ENCODE results near the gene PRDM16. TPM values are rescaled to one million over a fixed set of nuclear protein-coding genes. Genes with fewer than 3 reads are reported as not detected.

Gene PRDM16
- total RNA-seq, 1 experiment from 2014 or later, result 5.3 TPM

GRCh38 chr1:3054474-3054873 is 14.5 kb upstream of the PRDM16 start:
- peaks cover 17% of the 10 kb centered on the region for H3K27me3 Mint-ChIP-seq (ENCODE audit: insufficient read depth, unreplicated experiment)
- POLR2A ChIA-PET, result no interaction called here
- no peaks in the 10 kb centered on the region for H3K36me3 Mint-ChIP-seq (ENCODE audit: insufficient read depth, unreplicated experiment)
- no peaks in the 10 kb centered on the region for H3K4me1 Mint-ChIP-seq (ENCODE audit: low read depth, unreplicated experiment)
- H3K27ac Mint-ChIP-seq (ENCODE audit: unreplicated experiment), result no peak overlapping the region
- Histone ChIP-seq H3K36me3 (ENCODE audit: control insufficient read depth, insufficient read depth, low read length) (no peaks in the 10 kb centered on the region), H3K27me3 (replicated peaks; ENCODE audit: control insufficient read depth, insufficient read depth, low read length) (no peaks in the 10 kb centered on the region), H3K9me3 (no peaks in the 10 kb centered on the region), H3K4me3 (ENCODE audit: low read depth, low read length) (no peak overlapping the region), H3K4me1 (no peaks in the 10 kb centered on the region)
- peaks cover 12% of the 10 kb centered on the region for H3K9me3 Mint-ChIP-seq (ENCODE audit: unreplicated experiment)
- CTCF ChIA-PET, result no interaction called here
- DNase-seq, result peak in 1 of 2 experiments; percentile 12
- no TSS peak for BruUV-seq (replicated peaks)
- no peak overlapping the region for H3K4me3 Mint-ChIP-seq (ENCODE audit: unreplicated experiment)
- intact Hi-C loops (cut with micrococcal nuclease; ENCODE audit: unreplicated experiment), result no loop called here
- no peak for TF ChIP-seq CTCF (IDR thresholded peaks at IDR 0.05; ENCODE audit: insufficient read depth in 1 of 2, low read depth in 1 of 2, low read length in 1 of 2, severe bottlenecking in 1 of 2, unreplicated experiment in 1 of 2)

- H3K4me3 ChIP-seq (ENCODE audit: low read depth, low read length), result no peak overlapping the region
- ChIA-PET CTCF (no interaction called here), POLR2A (no interaction called here)
- Mint-ChIP-seq H3K4me1 (ENCODE audit: low read depth, unreplicated experiment) (no peaks in the 10 kb centered on the region), H3K27ac (ENCODE audit: unreplicated experiment) (no peak overlapping the region), H3K9me3 (ENCODE audit: unreplicated experiment) (peaks cover 12% of the 10 kb centered on the region), H3K36me3 (ENCODE audit: insufficient read depth, unreplicated experiment) (no peaks in the 10 kb centered on the region), H3K4me3 (ENCODE audit: unreplicated experiment) (no peak overlapping the region), H3K27me3 (ENCODE audit: insufficient read depth, unreplicated experiment) (peaks cover 17% of the 10 kb centered on the region)
- no peaks in the 10 kb centered on the region for H3K9me3 ChIP-seq
- H3K36me3 ChIP-seq (ENCODE audit: control insufficient read depth, insufficient read depth, low read length), result no peaks in the 10 kb centered on the region
- no peaks in the 10 kb centered on the region for H3K4me1 ChIP-seq
- BruUV-seq (replicated peaks), result no TSS peak
- peak in 1 of 2 experiments; percentile 12 for DNase-seq
- no peaks in the 10 kb centered on the region for H3K27me3 ChIP-seq (replicated peaks; ENCODE audit: control insufficient read depth, insufficient read depth, low read length)
- intact Hi-C loops (cut with micrococcal nuclease; ENCODE audit: unreplicated experiment), result no loop called here
- no peak for TF ChIP-seq CTCF (IDR thresholded peaks at IDR 0.05; ENCODE audit: insufficient read depth in 1 of 2, low read depth in 1 of 2, low read length in 1 of 2, severe bottlenecking in 1 of 2, unreplicated experiment in 1 of 2)
These were observed 14.0 kb upstream of the PRDM16 start for GRCh38 chr1:3055051-3055450.

- Mint-ChIP-seq H3K27ac (ENCODE audit: unreplicated experiment) (no peak overlapping the region), H3K4me3 (ENCODE audit: unreplicated experiment) (no peak overlapping the region), H3K4me1 (ENCODE audit: low read depth, unreplicated experiment) (no peaks in the 10 kb centered on the region), H3K27me3 (ENCODE audit: insufficient read depth, unreplicated experiment) (peaks cover 19% of the 10 kb centered on the region), H3K36me3 (ENCODE audit: insufficient read depth, unreplicated experiment) (no peaks in the 10 kb centered on the region), H3K9me3 (ENCODE audit: unreplicated experiment) (peaks cover 9% of the 10 kb centered on the region)
- no peaks in the 10 kb centered on the region for H3K27me3 ChIP-seq (replicated peaks; ENCODE audit: control insufficient read depth, insufficient read depth, low read length)
- no peaks in the 10 kb centered on the region for H3K36me3 ChIP-seq (ENCODE audit: control insufficient read depth, insufficient read depth, low read length)
- no peak for TF ChIP-seq CTCF (IDR thresholded peaks at IDR 0.05; ENCODE audit: insufficient read depth in 1 of 2, low read depth in 1 of 2, low read length in 1 of 2, severe bottlenecking in 1 of 2, unreplicated experiment in 1 of 2)
- no peaks in the 10 kb centered on the region for H3K4me1 ChIP-seq
- H3K9me3 ChIP-seq, result no peaks in the 10 kb centered on the region
- intact Hi-C loops (cut with micrococcal nuclease; ENCODE audit: unreplicated experiment), result no loop called here
- no TSS peak for BruUV-seq (replicated peaks)
- POLR2A ChIA-PET, result no interaction called here
- no peak overlapping the region for H3K4me3 ChIP-seq (ENCODE audit: low read depth, low read length)
- CTCF ChIA-PET, result no interaction called here
- DNase-seq, result no peak
These were observed 12.4 kb upstream of the PRDM16 start for GRCh38 chr1:3056641-3057040.
